Measurements from ENCODE around the gene RIPOR2.

RIPOR2 gene

GRCh38 chr6:24822696-24823095, 113.1 kb downstream of the RIPOR2 start:
- no peaks in the 10 kb centered on the region for H3K4me1 ChIP-seq (ENCODE audit: control insufficient read depth, low read depth, low read length)
- H2BK5ac ChIP-seq (ENCODE audit: low read length), result no peak overlapping the region
- WGBS (ENCODE audit: extremely low coverage, insufficient coverage, low lambda C conversion rate), result no CpG with 5 or more reads among the region's 6 CpGs
- no peak overlapping the region for H3K4me3 ChIP-seq (ENCODE audit: low read length)
- no peak overlapping the region for H3K18ac ChIP-seq (ENCODE audit: low read length)
- no peak for DNase-seq
- no peak overlapping the region for H3K4me2 ChIP-seq (ENCODE audit: low read length)
- no peak overlapping the region for H3K23ac ChIP-seq (ENCODE audit: low read length)
- no peak overlapping the region for H3K4ac ChIP-seq (ENCODE audit: low read depth, low read length)
- H3K56ac ChIP-seq (ENCODE audit: low read length), result no peak overlapping the region
- no peak overlapping the region for H4K8ac ChIP-seq (ENCODE audit: low read depth, low read length)
- no peak overlapping the region for H2AK5ac ChIP-seq (ENCODE audit: low read length)
- no peaks in the 10 kb centered on the region for H3K79me2 ChIP-seq (ENCODE audit: control insufficient read depth, insufficient read depth, low read length)
- H3K9ac ChIP-seq (ENCODE audit: low read length), result no peak overlapping the region
- H3K27ac ChIP-seq (ENCODE audit: low read depth, low read length), result no peak overlapping the region
- H3K36me3 ChIP-seq (ENCODE audit: control insufficient read depth, insufficient read depth, low read length), result no peaks in the 10 kb centered on the region
- H4K5ac ChIP-seq (ENCODE audit: low read length), result no peak overlapping the region
- no peaks in the 10 kb centered on the region for H3K79me1 ChIP-seq (ENCODE audit: low read length)
- H3K27me3 ChIP-seq (ENCODE audit: insufficient read depth, low read length, poor library complexity), result no peaks in the 10 kb centered on the region
- H2BK15ac ChIP-seq (replicated peaks; ENCODE audit: low read depth), result no peak overlapping the region
- H2BK120ac ChIP-seq (ENCODE audit: low read depth, low read length), result no peak overlapping the region

- Histone ChIP-seq H4K8ac (ENCODE audit: low read depth, low read length) (no peak overlapping the region), H3K4me3 (ENCODE audit: low read length) (no peak overlapping the region), H2BK120ac (ENCODE audit: low read depth, low read length) (no peak overlapping the region), H2BK5ac (ENCODE audit: low read length) (no peak overlapping the region), H3K4me2 (ENCODE audit: low read length) (no peak overlapping the region), H3K79me2 (ENCODE audit: control insufficient read depth, insufficient read depth, low read length) (no peaks in the 10 kb centered on the region), H3K79me1 (ENCODE audit: low read length) (no peaks in the 10 kb centered on the region), H3K36me3 (ENCODE audit: control insufficient read depth, insufficient read depth, low read length) (no peaks in the 10 kb centered on the region), H3K27ac (ENCODE audit: low read depth, low read length) (no peak overlapping the region), H3K4me1 (ENCODE audit: control insufficient read depth, low read depth, low read length) (no peaks in the 10 kb centered on the region), H3K23ac (ENCODE audit: low read length) (no peak overlapping the region), H3K4ac (ENCODE audit: low read depth, low read length) (no peak overlapping the region), H3K18ac (ENCODE audit: low read length) (no peak overlapping the region), H2AK5ac (ENCODE audit: low read length) (no peak overlapping the region), H4K5ac (ENCODE audit: low read length) (no peak overlapping the region), H3K56ac (ENCODE audit: low read length) (no peak overlapping the region), H3K9ac (ENCODE audit: low read length) (no peak overlapping the region), H3K27me3 (ENCODE audit: insufficient read depth, low read length, poor library complexity) (no peaks in the 10 kb centered on the region), H2BK15ac (replicated peaks; ENCODE audit: low read depth) (no peak overlapping the region)
- no peak for DNase-seq
- WGBS (ENCODE audit: extremely low coverage, insufficient coverage, low lambda C conversion rate), result no CpG with 5 or more reads among the region's 3 CpGs
Observed at GRCh38 chr6:24821860-24822444, 113.8 kb downstream of the RIPOR2 start.

- Histone ChIP-seq H3K4me1 (ENCODE audit: control insufficient read depth, low read depth, low read length) (no peaks in the 10 kb centered on the region), H4K8ac (ENCODE audit: low read depth, low read length) (no peak overlapping the region), H3K4me3 (ENCODE audit: low read length) (no peak overlapping the region), H3K79me1 (ENCODE audit: low read length) (no peaks in the 10 kb centered on the region), H2BK15ac (replicated peaks; ENCODE audit: low read depth) (no peak overlapping the region), H3K27ac (ENCODE audit: low read depth, low read length) (no peak overlapping the region), H2BK120ac (ENCODE audit: low read depth, low read length) (no peak overlapping the region), H4K5ac (ENCODE audit: low read length) (no peak overlapping the region), H3K27me3 (ENCODE audit: insufficient read depth, low read length, poor library complexity) (no peaks in the 10 kb centered on the region), H2BK5ac (ENCODE audit: low read length) (no peak overlapping the region), H3K56ac (ENCODE audit: low read length) (no peak overlapping the region), H3K9ac (ENCODE audit: low read length) (no peak overlapping the region), H2AK5ac (ENCODE audit: low read length) (no peak overlapping the region), H3K4ac (ENCODE audit: low read depth, low read length) (no peak overlapping the region), H3K18ac (ENCODE audit: low read length) (no peak overlapping the region), H3K36me3 (ENCODE audit: control insufficient read depth, insufficient read depth, low read length) (no peaks in the 10 kb centered on the region), H3K23ac (ENCODE audit: low read length) (no peak overlapping the region), H3K79me2 (ENCODE audit: control insufficient read depth, insufficient read depth, low read length) (no peaks in the 10 kb centered on the region), H3K4me2 (ENCODE audit: low read length) (no peak overlapping the region)
- no peak for DNase-seq
- WGBS (ENCODE audit: extremely low coverage, insufficient coverage, low lambda C conversion rate), result no CpG with 5 or more reads among the region's 2 CpGs
Observed at GRCh38 chr6:24818346-24818745, 117.4 kb downstream of the RIPOR2 start.

DNA sequence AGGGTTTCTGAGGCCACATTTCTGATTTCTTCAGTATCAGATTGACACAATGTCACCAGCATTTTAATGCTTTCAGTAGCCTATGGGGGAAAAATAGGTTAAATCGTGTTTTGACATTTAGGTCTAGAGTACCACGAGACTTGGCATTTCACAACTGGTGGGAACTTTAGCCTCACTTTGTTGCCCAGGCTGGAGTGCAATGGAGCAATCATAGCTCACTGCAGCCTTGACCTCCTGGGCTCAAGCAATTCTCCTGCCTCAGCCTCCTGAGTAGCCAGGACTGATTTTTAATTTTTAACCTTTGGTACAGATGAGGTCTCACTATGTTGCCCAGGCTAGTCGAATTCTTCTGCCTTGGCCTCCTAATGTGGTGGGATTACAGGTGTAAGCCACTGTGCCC, 126.0 kb downstream of the RIPOR2 start:
- no CpG with 5 or more reads among the region's 3 CpGs for WGBS (ENCODE audit: extremely low coverage, insufficient coverage, low lambda C conversion rate)
- no peak overlapping the region for H3K56ac ChIP-seq (ENCODE audit: low read length)
- H2BK15ac ChIP-seq (replicated peaks; ENCODE audit: low read depth), result no peak overlapping the region

GRCh38 chr6:24807584-24807983, 128.2 kb downstream of the RIPOR2 start:
- H4K5ac ChIP-seq (ENCODE audit: low read length), result no peak overlapping the region
- WGBS (ENCODE audit: extremely low coverage, insufficient coverage, low lambda C conversion rate), result no CpG with 5 or more reads among the region's 3 CpGs
- no peak overlapping the region for H3K9ac ChIP-seq (ENCODE audit: low read length)
- no peak overlapping the region for H3K18ac ChIP-seq (ENCODE audit: low read length)
- H3K4me2 ChIP-seq (ENCODE audit: low read length), result no peak overlapping the region
- no peak overlapping the region for H3K23ac ChIP-seq (ENCODE audit: low read length)
- no peaks in the 10 kb centered on the region for H3K79me2 ChIP-seq (ENCODE audit: control insufficient read depth, insufficient read depth, low read length)
- H2AK5ac ChIP-seq (ENCODE audit: low read length), result no peak overlapping the region
- H3K4me1 ChIP-seq (ENCODE audit: control insufficient read depth, low read depth, low read length), result no peaks in the 10 kb centered on the region
- H3K4me3 ChIP-seq (ENCODE audit: low read length), result no peak overlapping the region
- H3K79me1 ChIP-seq (ENCODE audit: low read length), result no peaks in the 10 kb centered on the region
- no peak overlapping the region for H3K27ac ChIP-seq (ENCODE audit: low read depth, low read length)
- H4K8ac ChIP-seq (ENCODE audit: low read depth, low read length), result no peak overlapping the region
- H3K27me3 ChIP-seq (ENCODE audit: insufficient read depth, low read length, poor library complexity), result no peaks in the 10 kb centered on the region
- no peak for DNase-seq
- H2BK120ac ChIP-seq (ENCODE audit: low read depth, low read length), result no peak overlapping the region
- H3K36me3 ChIP-seq (ENCODE audit: control insufficient read depth, insufficient read depth, low read length), result no peaks in the 10 kb centered on the region
- no peak overlapping the region for H3K56ac ChIP-seq (ENCODE audit: low read length)
- H3K4ac ChIP-seq (ENCODE audit: low read depth, low read length), result no peak overlapping the region
- no peak overlapping the region for H2BK15ac ChIP-seq (replicated peaks; ENCODE audit: low read depth)
- H2BK5ac ChIP-seq (ENCODE audit: low read length), result no peak overlapping the region

More for the DNA sequence above, 126.0 kb downstream of the RIPOR2 start:
- H3K4me3 ChIP-seq (ENCODE audit: low read length), result no peak overlapping the region
- no peak overlapping the region for H4K8ac ChIP-seq (ENCODE audit: low read depth, low read length)
- no peak overlapping the region for H3K4ac ChIP-seq (ENCODE audit: low read depth, low read length)
- H4K5ac ChIP-seq (ENCODE audit: low read length), result no peak overlapping the region
- no peak overlapping the region for H3K27ac ChIP-seq (ENCODE audit: low read depth, low read length)
- no peaks in the 10 kb centered on the region for H3K79me1 ChIP-seq (ENCODE audit: low read length)
- no peaks in the 10 kb centered on the region for H3K36me3 ChIP-seq (ENCODE audit: control insufficient read depth, insufficient read depth, low read length)
- H2BK5ac ChIP-seq (ENCODE audit: low read length), result no peak overlapping the region
- no peak overlapping the region for H3K4me2 ChIP-seq (ENCODE audit: low read length)
- no peaks in the 10 kb centered on the region for H3K27me3 ChIP-seq (ENCODE audit: insufficient read depth, low read length, poor library complexity)
- no peak overlapping the region for H3K18ac ChIP-seq (ENCODE audit: low read length)
- H3K4me1 ChIP-seq (ENCODE audit: control insufficient read depth, low read depth, low read length), result no peaks in the 10 kb centered on the region
- no peak overlapping the region for H2AK5ac ChIP-seq (ENCODE audit: low read length)
- no peak overlapping the region for H3K9ac ChIP-seq (ENCODE audit: low read length)
- H3K23ac ChIP-seq (ENCODE audit: low read length), result no peak overlapping the region
- no peaks in the 10 kb centered on the region for H3K79me2 ChIP-seq (ENCODE audit: control insufficient read depth, insufficient read depth, low read length)
- no peak for DNase-seq
- H2BK120ac ChIP-seq (ENCODE audit: low read depth, low read length), result no peak overlapping the region

Data from mesendoderm (in vitro differentiated cells).